GM12891 (cell line): Measurements from ENCODE around the gene PI16.

Experiments used
- PAX5 ChIP-seq: IDR thresholded peaks from 2 replicates; pipeline ENCODE4 v1.6.1; 2011; ENCODE audit warnings: low read length, moderate library complexity, mild to moderate bottlenecking; ENCODE audit not compliant: insufficient read depth, severe bottlenecking
- POLR2A ChIP-seq: IDR thresholded peaks from 2 replicates; pipeline ENCODE4 v1.6.1; 2011; ENCODE audit warnings: low read depth, low read length, control low read depth
- POLR2AphosphoS5 ChIP-seq: IDR thresholded peaks from 2 replicates; pipeline ENCODE4 v1.6.1; 2011; ENCODE audit warnings: low read depth, low read length, control low read depth
- SPI1 ChIP-seq: IDR thresholded peaks from 2 replicates; pipeline ENCODE4 v1.6.1; 2011; ENCODE audit warnings: low read depth, low read length, control low read depth
- TAF1 ChIP-seq: IDR thresholded peaks from 2 replicates; pipeline ENCODE4 v1.6.1; 2011; ENCODE audit warnings: low read depth, low read length, control low read depth

DNA sequence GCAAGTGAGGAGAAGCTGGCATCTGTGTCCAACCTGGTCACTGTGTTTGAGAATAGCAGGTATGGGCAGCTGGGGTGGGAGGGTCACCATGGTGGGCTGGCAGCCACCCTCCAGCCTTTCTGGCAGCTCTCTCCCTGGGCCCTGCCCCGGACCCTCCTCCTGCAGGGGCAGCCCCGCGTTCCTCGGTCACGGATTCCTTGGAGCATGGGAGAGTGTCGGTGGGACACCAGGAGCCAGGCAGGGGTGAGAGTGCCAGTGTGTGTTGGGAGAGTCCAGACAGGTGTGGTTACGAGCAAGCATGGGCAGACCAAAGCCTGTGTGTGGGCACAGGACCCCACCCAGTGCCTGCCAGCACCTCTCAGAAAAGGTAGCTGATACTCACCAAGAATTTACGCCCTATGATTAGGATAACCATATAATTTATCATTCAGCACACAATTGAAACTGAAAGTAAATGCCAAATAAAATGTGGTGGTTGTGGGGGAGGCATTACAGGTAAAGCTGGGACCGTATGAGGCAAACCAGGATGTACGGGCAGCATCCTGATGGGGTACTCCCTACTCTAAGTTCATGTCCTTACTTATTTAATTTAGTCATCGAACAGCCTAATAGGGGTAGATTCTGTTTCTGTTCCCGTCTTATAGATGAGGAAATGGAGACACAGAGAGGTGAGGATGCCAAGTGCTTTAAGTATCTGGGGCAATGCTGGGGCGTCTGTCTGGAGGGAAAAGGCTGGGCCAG, 51.5 kb downstream of the PI16 start:
- no peak for TF ChIP-seq POLR2AphosphoS5
- TF ChIP-seq POLR2A, result no peak
- no peak for TF ChIP-seq PAX5
- TF ChIP-seq TAF1, result no peak
- TF ChIP-seq SPI1, result peak; percentile 33; the same call in 1 of the 2 replicates
